H9 (cell line): ENCODE measurements around the gene FHOD3. TPM values are rescaled to one million over a fixed set of nuclear protein-coding genes. Genes with fewer than 3 reads are reported as not detected.
A peak's percentile ranks its signal among the peaks of the same experiment; 100 is the strongest.

ENCODE experiments used
- DNase-seq: peaks from one replicate; pipeline ENCODE4 v3.0.0-alpha.2; 2017
- H2AFZ ChIP-seq: one replicate; pipeline ENCODE4 v1.6.1; 2013; ENCODE audit warnings: mild to moderate bottlenecking, low read length, control low read depth, moderate library complexity
- H2AK5ac ChIP-seq: 2 replicates; pipeline ENCODE4 v1.6.1; 2013; ENCODE audit warnings: low read length, control low read depth, mixed read lengths; ENCODE audit not compliant: insufficient read length
- H2BK120ac ChIP-seq: one replicate; pipeline ENCODE4 v1.6.1; 2013; ENCODE audit warnings: low read depth, mild to moderate bottlenecking, low read length, control low read depth, inconsistent platforms; ENCODE audit not compliant: poor library complexity, severe bottlenecking
- H2BK12ac ChIP-seq: 2 replicates; pipeline ENCODE4 v1.6.1; 2013; ENCODE audit warnings: low read length, control low read depth, mixed read lengths, low read depth; ENCODE audit not compliant: insufficient read length
- H2BK15ac ChIP-seq: 2 replicates; pipeline ENCODE4 v1.6.1; 2013; ENCODE audit warnings: low read depth, low read length, control low read depth
- H2BK20ac ChIP-seq: one replicate; pipeline ENCODE4 v1.6.1; 2013; ENCODE audit warnings: low read depth, mild to moderate bottlenecking, low read length, control low read depth, inconsistent platforms; ENCODE audit not compliant: poor library complexity, severe bottlenecking
- H2BK5ac ChIP-seq: 2 replicates; pipeline ENCODE4 v1.6.1; 2013; ENCODE audit warnings: low read length, control low read depth, mixed read lengths; ENCODE audit not compliant: insufficient read length
- H3K14ac ChIP-seq: 2 replicates; pipeline ENCODE4 v1.6.1; 2013; ENCODE audit warnings: low read length, control low read depth; ENCODE audit not compliant: insufficient read depth
- H3K18ac ChIP-seq: 2 replicates; pipeline ENCODE4 v1.6.1; 2013; ENCODE audit warnings: low read depth, mild to moderate bottlenecking, mixed read lengths, low read length, control low read depth; ENCODE audit not compliant: insufficient read length
- H3K23ac ChIP-seq: 2 replicates; pipeline ENCODE4 v1.6.1; 2013; ENCODE audit warnings: low read length, control low read depth, mixed read lengths, low read depth; ENCODE audit not compliant: insufficient read length
- H3K23me2 ChIP-seq: 2 replicates; pipeline ENCODE4 v1.6.1; 2013; ENCODE audit warnings: low read depth, mild to moderate bottlenecking, mixed read lengths, low read length, control low read depth; ENCODE audit not compliant: insufficient read length, poor library complexity, severe bottlenecking
- H3K27ac ChIP-seq: 2 replicates; pipeline ENCODE4 v1.5.1; 2013; ENCODE audit warnings: low read length, control low read depth, mixed read lengths, low read depth; ENCODE audit not compliant: insufficient read length
- H3K27me3 ChIP-seq: 2 replicates; pipeline ENCODE4 v1.6.1; 2013; ENCODE audit warnings: low read length, control low read depth, inconsistent platforms; ENCODE audit not compliant: insufficient read depth
- H3K4ac ChIP-seq: 2 replicates; pipeline ENCODE4 v1.6.1; 2013; ENCODE audit warnings: low read depth, mild to moderate bottlenecking, control low read depth, inconsistent platforms, low read length, moderate library complexity
- H3K4me1 ChIP-seq: 2 replicates; pipeline ENCODE4 v1.6.1; 2013; ENCODE audit warnings: low read length, control low read depth, inconsistent platforms; ENCODE audit not compliant: insufficient read depth
- H3K4me2 ChIP-seq: 2 replicates; pipeline ENCODE4 v1.6.1; 2013; ENCODE audit warnings: low read length, control low read depth, mixed read lengths; ENCODE audit not compliant: insufficient read length, insufficient read depth
- H3K56ac ChIP-seq: 2 replicates; pipeline ENCODE4 v1.6.1; 2013; ENCODE audit warnings: low read depth, mild to moderate bottlenecking, mixed read lengths, low read length, control low read depth; ENCODE audit not compliant: insufficient read length
- H3K79me1 ChIP-seq: 2 replicates; pipeline ENCODE4 v1.6.1; 2013; ENCODE audit warnings: low read depth, mild to moderate bottlenecking, moderate library complexity, low read length, control low read depth, inconsistent platforms; ENCODE audit not compliant: insufficient read depth, poor library complexity, severe bottlenecking
- H3K79me2 ChIP-seq: 2 replicates; pipeline ENCODE4 v1.6.1; 2013; ENCODE audit warnings: low read length, control low read depth, inconsistent platforms; ENCODE audit not compliant: insufficient read depth
- H3K9ac ChIP-seq: 2 replicates; pipeline ENCODE4 v1.6.1; 2013; ENCODE audit warnings: low read length, control low read depth, mixed read lengths; ENCODE audit not compliant: insufficient read length; ENCODE audit errors: extremely low read depth
- H3K9me3 ChIP-seq: one replicate; pipeline ENCODE4 v1.6.1; 2013; ENCODE audit warnings: low read depth, low read length, inconsistent platforms; ENCODE audit not compliant: control insufficient read depth
- H3T11ph ChIP-seq: one replicate; pipeline ENCODE4 v1.6.1; 2013; ENCODE audit warnings: mild to moderate bottlenecking, low read length, control low read depth, inconsistent platforms
- H4K20me1 ChIP-seq: one replicate; pipeline ENCODE4 v1.6.1; 2013; ENCODE audit not compliant: control insufficient read depth, insufficient read length, insufficient read depth
- H4K5ac ChIP-seq: 2 replicates; pipeline ENCODE4 v1.6.1; 2013; ENCODE audit warnings: low read depth, mild to moderate bottlenecking, mixed read lengths, low read length, control low read depth; ENCODE audit not compliant: insufficient read length
- H4K8ac ChIP-seq: replicated peaks from 2 replicates; pipeline ENCODE4 v1.6.1; 2013; ENCODE audit warnings: low read length, control low read depth, mixed read lengths, low read depth; ENCODE audit not compliant: insufficient read length
- H4K91ac ChIP-seq: 2 replicates; pipeline ENCODE4 v1.6.1; 2013; ENCODE audit warnings: low read depth, mild to moderate bottlenecking, moderate library complexity, mixed read lengths, low read length, control low read depth; ENCODE audit not compliant: insufficient read length
- H3K27ac Mint-ChIP-seq, 3 experiments: 2 replicates in 2 of 3; 3 replicates in 1 of 3; pipeline ENCODE4 v1.8.0; 2020 to 2021; ENCODE audit warnings: mixed read lengths in 3 of 3, mild to moderate bottlenecking in 1 of 3, moderate library complexity in 1 of 3
- H3K27me3 Mint-ChIP-seq: 2 replicates; pipeline ENCODE4 v1.8.0; 2021; ENCODE audit warnings: low read depth, mild to moderate bottlenecking, moderate library complexity, mixed read lengths
- H3K36me3 Mint-ChIP-seq, 3 experiments: 2 replicates in 2 of 3; 3 replicates in 1 of 3; pipeline ENCODE4 v1.8.0; 2020 to 2021; ENCODE audit warnings: low read depth in 3 of 3, mixed read lengths in 3 of 3; ENCODE audit not compliant: insufficient read depth in 1 of 3
- H3K4me1 Mint-ChIP-seq, 2 experiments: 2 replicates each; pipeline ENCODE4 v1.8.0; 2020; ENCODE audit warnings: mixed read lengths in 2 of 2
- H3K4me3 Mint-ChIP-seq, 2 experiments: 2 replicates in 1 of 2; 3 replicates in 1 of 2; pipeline ENCODE4 v1.8.0; 2020 to 2021; ENCODE audit warnings: mild to moderate bottlenecking in 2 of 2, mixed read lengths in 2 of 2, moderate library complexity in 1 of 2
- H3K9me3 Mint-ChIP-seq, 2 experiments: 2 replicates in 1 of 2; 3 replicates in 1 of 2; pipeline ENCODE4 v1.8.0; 2020; ENCODE audit warnings: mild to moderate bottlenecking in 2 of 2, mixed read lengths in 2 of 2, moderate library complexity in 1 of 2
- CTCF ChIP-seq: fragments of 200-600 bp; sonication (generic); conservative IDR thresholded peaks from 3 replicates; pipeline ENCODE4 v1.8.0; 2021; ENCODE audit warnings: antibody characterized with exemption, mild to moderate bottlenecking
- total RNA-seq: library from RNA; stranded (reverse); gene quantifications from 2 replicates; pipeline ENCODE4 v1.2.1, GENCODE V29; 2021

FHOD3 gene
- total RNA-seq, 1 experiment from 2014 or later = 8.0 TPM

DNA sequence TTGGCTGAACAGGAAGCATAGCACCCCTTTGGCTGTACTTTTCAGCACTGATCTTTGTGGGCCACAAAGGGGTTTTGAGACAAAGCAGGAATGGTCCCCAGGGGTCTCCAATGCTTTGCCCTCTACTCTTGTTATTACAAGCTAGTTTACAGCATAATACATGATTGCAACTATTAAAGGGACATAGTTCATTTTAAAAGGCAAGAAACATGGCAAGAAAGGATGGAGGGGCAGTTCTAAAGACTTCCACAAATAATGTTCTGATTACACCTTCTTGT is 196.6 kb downstream of the FHOD3 start:
- H3K27ac Mint-ChIP-seq = peak overlapping the region in 1 of 3 experiments; percentile 87; a peak in 3 of 7 replicates

More for the DNA sequence above, 196.6 kb downstream of the FHOD3 start:
- Histone ChIP-seq H3K27ac (no peak overlapping the region), H3K4me2 (no peak overlapping the region), H4K8ac (no peak overlapping the region), H2BK20ac (no peak overlapping the region), H4K5ac (no peak overlapping the region), H2AFZ (no peak overlapping the region), H3K23me2 (no peaks in the 10 kb centered on the region), H3K79me1 (no peaks in the 10 kb centered on the region), H3K18ac (no peak overlapping the region), H3K14ac (no peak overlapping the region), H2BK120ac (no peak overlapping the region), H3K4me1 (peaks cover 6% of the 10 kb centered on the region; the same call in 1 of the 2 replicates), H3K56ac (no peak overlapping the region), H3T11ph (no peak overlapping the region), H3K23ac (no peak overlapping the region), H4K91ac (no peak overlapping the region), H3K9me3 (no peaks in the 10 kb centered on the region), H2BK5ac (no peak overlapping the region), H3K9ac (no peak overlapping the region), H3K27me3 (no peaks in the 10 kb centered on the region), H2AK5ac (no peak overlapping the region), H3K4ac (no peak overlapping the region), H2BK12ac (no peak overlapping the region), H3K79me2 (no peaks in the 10 kb centered on the region), H4K20me1 (no peaks in the 10 kb centered on the region), H2BK15ac (no peak overlapping the region)
- Mint-ChIP-seq H3K4me3 (no peak overlapping the region), H3K36me3 (no peaks in the 10 kb centered on the region), H3K4me1 (peaks cover 20 to 26% of the 10 kb centered on the region in 2 experiments), H3K27me3 (no peaks in the 10 kb centered on the region), H3K9me3 (no peaks in the 10 kb centered on the region)
- TF ChIP-seq CTCF = no peak
- DNase-seq = no peak
